NCI-H446 treated with DMSO at 0.1 percent for 48 hours (cell line): ENCODE data around the gene CADM2.
A peak's percentile ranks its signal among the peaks of the same experiment; 100 is the strongest.

Source experiments
- DNase-seq: peaks from one replicate; lab custom pipeline; 2025; lab: John Stamatoyannopoulos, UW

CADM2 gene

DNA sequence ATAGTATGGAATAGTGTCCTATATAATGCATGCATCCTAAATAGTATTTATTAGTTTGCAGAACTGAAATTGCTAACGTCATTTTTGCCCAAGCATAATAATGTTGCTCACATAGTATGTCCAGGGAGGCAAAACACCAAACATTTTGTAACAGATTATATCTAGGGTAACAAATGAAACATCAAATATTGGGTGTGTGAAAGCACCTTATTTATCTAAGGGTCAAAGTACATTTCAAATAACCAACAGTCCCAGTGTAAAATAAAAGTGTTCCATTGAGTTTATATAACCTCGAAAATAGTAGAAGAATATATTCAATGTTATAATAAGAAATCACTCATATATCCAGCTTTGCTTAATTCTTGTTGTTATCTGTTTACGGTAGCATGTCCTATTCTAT is 363.1 kb downstream of the CADM2 start:
- DNase-seq = no peak

GRCh38 chr3:85330071-85330470 is 371.3 kb downstream of the CADM2 start:
- no peak for DNase-seq

DNA sequence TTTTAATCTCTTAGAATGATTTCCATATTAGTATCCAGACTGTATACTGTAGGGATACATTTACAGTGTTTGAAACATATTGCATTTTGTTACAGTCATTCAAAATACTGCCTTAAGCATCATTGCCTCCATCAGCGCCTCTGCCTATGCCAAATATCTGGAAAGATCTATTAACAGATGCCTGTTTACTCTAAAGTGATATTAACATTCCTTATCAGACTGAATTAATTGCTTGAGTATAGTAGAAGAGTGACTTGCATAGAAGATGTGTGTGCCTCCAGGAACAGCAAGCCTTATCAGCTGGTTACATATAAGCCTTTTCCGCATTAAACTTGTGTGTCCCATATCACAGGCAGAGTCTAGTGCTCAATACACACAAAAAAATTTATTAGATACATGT is 379.1 kb downstream of the CADM2 start:
- no peak for DNase-seq

- DNase-seq = no peak
Measured at GRCh38 chr3:85342915-85343314, 384.1 kb downstream of the CADM2 start.

DNA sequence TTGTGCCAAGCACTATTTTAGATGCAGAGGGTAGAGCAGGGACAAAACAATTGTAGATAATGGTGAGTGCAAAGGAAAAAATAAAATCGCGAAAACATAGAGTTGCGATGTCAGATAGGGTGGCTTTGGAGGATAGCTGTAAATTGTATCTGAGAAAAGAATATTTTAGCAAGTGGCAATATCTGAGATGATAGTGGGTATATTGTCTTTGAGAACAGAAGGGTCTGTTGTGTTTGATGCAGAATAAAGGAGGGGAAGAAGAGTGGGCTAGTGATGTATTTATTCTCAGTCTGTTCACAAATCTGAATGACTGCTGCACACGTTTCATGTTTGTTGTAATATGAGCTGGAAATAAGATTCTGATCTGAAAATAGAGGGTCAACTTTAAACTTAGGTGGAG is 396.8 kb downstream of the CADM2 start:
- DNase-seq = no peak

DNA sequence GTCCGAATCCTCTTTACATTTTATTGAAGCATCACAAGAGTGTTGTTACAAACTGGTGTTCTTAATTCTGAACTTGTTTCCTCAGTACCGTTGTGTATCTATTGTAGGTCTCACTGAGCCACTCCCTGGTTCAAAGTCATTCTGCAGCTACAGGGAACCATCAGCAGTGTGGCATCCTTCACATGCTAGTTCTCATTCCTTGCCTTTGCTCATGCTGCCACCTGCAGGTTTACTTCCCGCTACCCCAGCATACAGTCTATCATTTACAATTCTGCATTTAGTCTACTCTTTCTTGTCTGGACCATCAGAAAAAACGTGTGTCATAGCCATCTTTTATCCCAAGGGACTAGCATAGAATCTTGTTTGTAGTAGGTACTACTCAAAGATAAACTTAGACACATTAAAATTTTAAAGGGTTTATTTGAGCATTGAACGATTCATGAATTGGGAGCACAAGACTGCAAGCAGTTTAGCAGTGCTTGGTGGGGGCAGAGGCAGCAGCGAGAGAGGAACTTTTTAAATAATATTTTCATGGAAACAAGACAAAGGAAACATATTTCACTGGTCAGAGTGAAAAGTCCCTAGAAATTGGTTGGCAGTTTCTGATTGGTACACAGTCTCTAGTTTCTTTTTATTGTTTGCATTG is 402.1 kb downstream of the CADM2 start:
- DNase-seq = no peak

DNA sequence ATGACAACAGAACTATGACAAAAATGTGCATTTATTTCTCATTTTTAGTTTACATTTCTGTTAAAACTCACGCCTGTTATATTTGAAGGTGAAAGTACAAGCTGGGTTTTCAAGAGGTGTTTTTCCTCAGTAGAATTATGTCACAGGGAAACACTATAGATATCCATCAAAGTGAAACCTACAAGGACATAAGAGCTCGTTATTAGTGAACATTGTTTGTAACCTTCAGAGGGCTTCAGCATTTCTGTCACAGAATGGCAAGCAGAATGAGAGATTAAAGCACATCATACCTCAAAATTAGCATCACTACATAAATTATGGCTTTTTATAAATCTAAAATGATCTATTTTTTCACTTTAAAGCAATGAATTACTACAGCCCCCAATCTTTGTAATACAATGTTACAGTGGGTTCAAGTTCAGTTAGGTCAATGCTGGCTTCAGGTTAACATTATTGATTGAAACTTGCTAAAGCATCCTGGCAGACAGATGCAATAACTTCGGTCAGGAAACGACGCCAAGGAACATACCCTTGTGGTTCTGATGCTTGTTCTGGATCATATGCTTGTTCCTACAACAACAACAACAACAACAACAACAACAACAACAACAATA is 405.6 kb downstream of the CADM2 start:
- DNase-seq = no peak

DNA sequence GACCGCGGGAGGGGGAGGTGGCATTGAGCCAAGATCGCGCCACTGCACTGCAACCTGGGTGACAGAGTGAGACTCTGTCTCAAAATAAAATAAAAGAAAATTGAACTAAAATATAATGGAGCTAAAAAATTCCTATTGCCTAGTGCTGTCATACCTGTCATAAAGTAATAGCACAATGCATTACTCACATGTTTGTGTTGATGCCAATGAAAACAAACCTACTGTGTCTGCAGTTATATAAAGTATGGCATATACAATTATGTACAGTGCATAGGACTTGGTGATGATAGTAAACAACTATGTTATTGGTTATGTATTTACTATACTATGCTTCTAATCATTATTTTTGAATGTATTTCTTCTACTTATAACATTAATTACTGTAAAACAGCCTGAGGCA is 411.6 kb downstream of the CADM2 start:
- DNase-seq = no peak

DNA sequence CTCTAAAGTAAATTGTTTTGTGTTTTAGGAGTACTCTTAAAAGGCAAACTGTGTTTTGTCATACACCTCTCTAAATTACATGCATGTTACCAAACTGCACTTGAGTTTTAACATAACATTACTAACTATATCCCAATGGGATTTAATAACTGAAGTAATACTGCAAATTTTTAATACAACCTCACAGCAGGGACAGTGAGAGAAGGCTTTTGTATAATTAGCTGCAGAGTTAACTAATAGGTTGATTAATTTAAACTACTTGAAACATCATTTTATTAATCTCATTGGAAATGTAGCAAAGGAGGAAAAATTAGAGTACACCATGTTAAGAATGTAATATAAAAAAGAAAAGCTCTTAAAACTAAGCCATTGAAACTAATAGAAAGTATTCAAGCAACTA is 417.3 kb downstream of the CADM2 start:
- no peak for DNase-seq

- no peak for DNase-seq
Measured at GRCh38 chr3:85377115-85377514, 418.3 kb downstream of the CADM2 start.

GRCh38 chr3:85384372-85384771 is 425.6 kb downstream of the CADM2 start:
- no peak for DNase-seq

- DNase-seq = peak; percentile 67
Measured at GRCh38 chr3:85387913-85388505, 429.2 kb downstream of the CADM2 start.

- DNase-seq = no peak
Measured at GRCh38 chr3:85394424-85394823, 435.6 kb downstream of the CADM2 start.

DNA sequence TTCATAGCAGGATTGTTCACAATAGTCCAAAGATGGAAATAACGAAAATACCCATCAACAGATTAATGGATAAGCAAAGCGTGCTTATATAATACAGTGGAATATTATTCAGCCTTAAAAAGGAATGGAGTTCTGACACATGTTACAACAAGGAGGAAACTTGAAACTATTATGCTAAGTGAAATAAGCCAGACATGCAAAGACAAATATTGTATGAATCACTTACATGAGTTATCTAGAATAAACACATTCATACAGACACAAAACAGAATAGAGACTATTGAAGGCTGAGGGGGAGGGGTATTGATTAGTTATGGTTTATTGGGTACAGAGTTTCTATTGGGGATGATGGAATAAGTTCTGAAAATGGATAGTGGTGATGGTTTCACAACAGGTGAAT is 438.6 kb downstream of the CADM2 start:
- no peak for DNase-seq

DNA sequence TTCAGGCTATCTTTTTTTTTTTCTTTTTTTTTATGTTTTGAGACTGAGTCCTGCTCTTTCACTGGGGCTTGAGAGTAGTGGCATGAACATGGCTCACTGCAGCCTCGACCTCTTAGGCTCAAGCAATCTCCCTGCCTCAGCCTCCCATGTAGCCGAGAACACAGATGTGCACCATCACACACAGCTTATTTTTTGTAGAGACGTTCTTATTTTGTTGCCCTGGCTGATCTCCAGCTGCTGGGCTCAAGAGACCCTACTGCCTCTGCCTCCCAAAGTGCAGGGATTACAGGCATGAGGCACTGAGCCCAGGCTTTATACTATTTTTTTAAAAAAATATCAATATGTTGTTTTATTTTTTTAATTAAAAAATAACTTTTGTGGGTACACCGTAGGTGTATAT is 467.3 kb downstream of the CADM2 start:
- no peak for DNase-seq

DNA sequence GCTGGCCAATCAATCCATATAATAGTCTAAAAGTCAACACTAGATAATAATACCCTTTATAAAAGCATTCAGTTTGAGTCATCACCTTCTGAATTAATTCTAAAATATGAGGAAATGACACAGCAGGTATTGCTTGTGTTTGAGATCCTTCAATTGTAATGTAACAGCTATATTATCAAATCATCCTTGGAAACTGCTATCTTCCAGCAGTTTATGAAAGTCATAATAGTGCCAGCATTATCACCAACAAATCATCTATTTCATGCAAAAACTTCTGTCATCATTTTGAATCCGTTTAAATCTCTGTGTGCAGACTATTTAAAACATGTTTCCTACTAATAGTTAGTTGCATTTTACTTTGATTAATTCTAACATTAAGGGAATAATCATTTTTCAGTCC is 468.7 kb downstream of the CADM2 start:
- DNase-seq = no peak

- DNase-seq = no peak
Measured at GRCh38 chr3:85432081-85432480, 473.3 kb downstream of the CADM2 start.

- no peak for DNase-seq
Measured at GRCh38 chr3:85433319-85433718, 474.5 kb downstream of the CADM2 start.

DNA sequence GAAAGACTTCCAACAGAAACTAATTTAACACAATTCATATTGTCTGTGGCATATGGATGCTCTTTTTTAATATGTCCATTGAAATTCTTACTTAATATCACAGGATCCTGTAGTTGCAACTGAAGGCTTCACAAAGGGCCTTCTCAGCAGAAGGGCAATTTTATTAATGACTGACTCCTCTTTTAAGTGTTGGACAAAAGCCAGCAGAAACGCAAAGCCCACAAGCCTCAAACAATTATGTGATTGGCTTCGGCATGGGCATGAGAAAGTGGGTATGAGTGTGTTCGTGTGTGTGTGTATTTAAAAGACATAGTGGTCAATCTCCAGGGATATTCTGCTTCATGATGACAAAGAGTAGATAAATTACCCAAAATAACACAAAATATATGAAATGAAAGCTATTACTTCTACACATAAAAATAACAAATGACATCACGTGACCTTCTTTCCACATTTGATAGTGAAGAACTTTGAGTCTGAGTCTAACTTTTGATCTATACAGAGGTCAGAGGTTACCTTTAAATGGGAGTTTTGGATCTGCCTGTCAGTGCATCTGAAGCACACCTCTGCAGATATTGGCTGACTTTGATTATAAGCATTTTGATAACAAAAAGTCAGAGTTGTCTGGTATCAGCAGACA is 496.9 kb downstream of the CADM2 start:
- DNase-seq = no peak

DNA sequence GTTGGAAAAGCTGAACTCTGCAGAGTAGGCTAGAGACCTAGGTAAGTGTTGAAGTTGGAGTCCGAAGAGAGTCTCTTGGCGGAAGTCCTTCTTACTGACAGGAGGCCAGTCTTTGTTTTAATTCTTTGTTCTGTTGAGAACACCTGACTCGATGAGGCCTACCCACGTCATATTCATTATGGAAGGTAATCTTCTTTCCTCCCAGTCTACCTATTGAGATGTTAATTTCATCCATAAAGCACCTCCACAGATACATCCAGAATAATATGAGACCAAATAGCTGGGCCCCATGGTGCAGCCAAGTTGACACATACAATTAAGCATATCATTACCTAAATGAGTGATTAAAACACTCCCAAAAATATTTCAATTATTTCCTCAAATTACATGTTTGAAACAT is 515.5 kb downstream of the CADM2 start:
- DNase-seq = no peak

DNA sequence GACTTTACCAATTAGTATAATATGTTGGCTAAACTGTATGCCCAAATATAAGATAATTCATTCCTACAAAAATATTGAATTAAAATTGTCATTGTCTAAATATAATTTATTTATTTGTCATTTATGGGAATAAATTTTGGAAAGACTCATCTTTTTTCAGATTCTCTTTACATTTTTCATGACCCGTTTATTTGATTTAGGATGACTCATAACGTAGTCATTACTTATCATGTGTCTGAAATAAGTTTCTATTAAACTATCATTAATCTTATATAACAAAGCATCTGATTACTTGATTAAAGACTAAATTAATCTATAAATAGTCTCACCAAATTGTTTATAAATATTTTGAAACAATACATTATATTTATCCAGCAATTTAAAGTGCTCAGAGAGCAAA is 516.6 kb downstream of the CADM2 start:
- DNase-seq = no peak

GRCh38 chr3:85476891-85477495 is 518.2 kb downstream of the CADM2 start:
- no peak for DNase-seq
